ENCODE data around the gene MACROD1.

The MACROD1 gene

DNA sequence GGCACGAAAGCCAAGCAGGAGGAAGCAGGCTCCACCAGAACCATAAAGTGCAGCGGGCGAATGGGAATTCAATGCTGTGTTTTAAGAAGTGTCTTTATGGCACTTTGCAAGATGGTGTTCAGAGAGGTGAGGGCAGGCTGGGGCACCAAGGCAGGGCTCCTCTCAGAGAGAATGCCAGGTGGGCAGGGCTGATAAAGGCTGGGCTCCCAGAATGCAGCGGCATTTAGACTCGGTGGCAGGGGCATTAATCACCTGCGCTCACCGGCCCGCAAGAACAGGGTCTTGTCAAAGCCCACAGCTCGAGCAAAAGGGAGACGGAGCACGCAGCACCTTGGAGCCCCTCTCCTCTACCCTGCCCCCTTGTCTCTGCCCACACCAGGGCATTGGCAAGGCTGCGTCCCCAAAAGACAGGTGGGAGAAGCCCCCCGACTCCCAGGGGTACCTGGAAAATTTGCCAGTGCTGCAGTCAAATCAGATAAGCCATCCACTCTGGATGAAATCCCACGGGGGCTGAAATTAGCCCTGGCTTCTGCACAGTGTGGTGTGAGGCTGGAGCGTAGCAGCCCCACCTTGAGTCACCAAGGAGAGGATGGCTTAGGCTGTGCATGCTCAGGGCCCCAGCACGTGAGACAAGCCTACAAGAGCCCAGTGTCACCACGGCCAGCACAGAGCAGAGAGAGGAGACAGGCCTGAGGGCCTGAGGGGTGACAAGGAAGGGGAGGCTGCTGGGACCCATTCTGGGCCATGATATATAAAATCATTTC, 8.1 kb downstream of the MACROD1 start:
- H3K4me3 Mint-ChIP-seq = no peak overlapping the region
- peaks cover 17% of the 10 kb centered on the region for H3K27me3 Mint-ChIP-seq (ENCODE audit: low read depth, poor library complexity)
- no peak overlapping the region for H3K27ac Mint-ChIP-seq
- DNase-seq = no peak
- H3K36me3 Mint-ChIP-seq (ENCODE audit: low read depth) = peaks cover 5% of the 10 kb centered on the region
- peaks cover 24% of the 10 kb centered on the region for H3K4me1 Mint-ChIP-seq
- TF ChIP-seq, protein P1, sequence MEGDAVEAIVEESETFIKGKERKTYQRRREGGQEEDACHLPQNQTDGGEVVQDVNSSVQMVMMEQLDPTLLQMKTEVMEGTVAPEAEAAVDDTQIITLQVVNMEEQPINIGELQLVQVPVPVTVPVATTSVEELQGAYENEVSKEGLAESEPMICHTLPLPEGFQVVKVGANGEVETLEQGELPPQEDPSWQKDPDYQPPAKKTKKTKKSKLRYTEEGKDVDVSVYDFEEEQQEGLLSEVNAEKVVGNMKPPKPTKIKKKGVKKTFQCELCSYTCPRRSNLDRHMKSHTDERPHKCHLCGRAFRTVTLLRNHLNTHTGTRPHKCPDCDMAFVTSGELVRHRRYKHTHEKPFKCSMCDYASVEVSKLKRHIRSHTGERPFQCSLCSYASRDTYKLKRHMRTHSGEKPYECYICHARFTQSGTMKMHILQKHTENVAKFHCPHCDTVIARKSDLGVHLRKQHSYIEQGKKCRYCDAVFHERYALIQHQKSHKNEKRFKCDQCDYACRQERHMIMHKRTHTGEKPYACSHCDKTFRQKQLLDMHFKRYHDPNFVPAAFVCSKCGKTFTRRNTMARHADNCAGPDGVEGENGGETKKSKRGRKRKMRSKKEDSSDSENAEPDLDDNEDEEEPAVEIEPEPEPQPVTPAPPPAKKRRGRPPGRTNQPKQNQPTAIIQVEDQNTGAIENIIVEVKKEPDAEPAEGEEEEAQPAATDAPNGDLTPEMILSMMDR (IDR thresholded peaks at IDR 0.05) = no peak
- H3K9me3 Mint-ChIP-seq = no peaks in the 10 kb centered on the region

DNA sequence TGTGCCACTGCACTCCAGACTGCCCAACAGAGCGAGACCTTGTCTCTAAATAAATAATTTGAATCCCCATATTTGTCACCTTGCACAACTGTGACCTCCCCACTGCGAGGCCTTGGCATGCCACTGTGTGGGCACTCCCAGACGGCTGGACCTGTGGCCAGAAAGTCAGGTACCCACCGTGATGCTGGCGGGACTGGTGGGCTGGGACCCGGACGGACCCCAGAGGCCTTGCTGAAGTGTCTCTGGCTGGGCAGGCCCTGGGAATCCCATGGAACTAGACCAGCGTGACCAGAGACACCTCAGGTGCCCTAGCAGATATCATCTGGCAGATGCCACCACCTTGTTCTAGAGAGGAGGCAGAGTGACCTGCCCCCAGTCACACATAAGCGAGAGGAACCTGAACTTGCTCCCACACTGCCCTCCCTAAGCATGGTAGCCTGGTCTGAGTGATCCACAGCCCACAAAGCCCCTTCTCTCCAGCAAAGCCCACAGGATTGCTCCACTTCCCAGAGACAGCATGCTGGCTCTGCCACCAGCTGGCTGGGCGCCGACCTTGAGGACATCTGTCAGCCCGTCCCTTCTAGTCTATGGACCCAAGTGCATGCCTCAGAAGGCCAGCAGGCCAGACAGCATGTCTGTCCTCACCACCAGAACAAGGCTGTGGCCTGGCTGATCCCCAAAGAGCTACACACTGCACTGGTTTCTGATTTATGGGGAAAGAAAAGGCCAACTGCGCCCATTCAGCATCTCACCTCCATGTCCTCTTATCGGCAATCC, 9.5 kb downstream of the MACROD1 start:
- peaks cover 17% of the 10 kb centered on the region for H3K27me3 Mint-ChIP-seq (ENCODE audit: low read depth, poor library complexity)
- DNase-seq = no peak
- H3K27ac Mint-ChIP-seq = no peak overlapping the region
- peaks cover 24% of the 10 kb centered on the region for H3K4me1 Mint-ChIP-seq
- TF ChIP-seq, protein P1 (IDR thresholded peaks at IDR 0.05) = no peak
- H3K36me3 Mint-ChIP-seq (ENCODE audit: low read depth) = peaks cover 5% of the 10 kb centered on the region
- no peak overlapping the region for H3K4me3 Mint-ChIP-seq
- no peaks in the 10 kb centered on the region for H3K9me3 Mint-ChIP-seq

- Mint-ChIP-seq H3K27me3 (ENCODE audit: low read depth, poor library complexity) (peaks cover 17% of the 10 kb centered on the region), H3K9me3 (no peaks in the 10 kb centered on the region), H3K27ac (no peak overlapping the region), H3K36me3 (ENCODE audit: low read depth) (no peaks in the 10 kb centered on the region), H3K4me3 (peak overlapping the region; percentile 4), H3K4me1 (peaks cover 24% of the 10 kb centered on the region)
- DNase-seq = no peak
- TF ChIP-seq, protein P1 (IDR thresholded peaks at IDR 0.05) = no peak
These were observed 12.1 kb downstream of the MACROD1 start for GRCh38 chr11:64153812-64154211.

- Mint-ChIP-seq H3K9me3 (no peaks in the 10 kb centered on the region), H3K27ac (no peak overlapping the region), H3K4me1 (peaks cover 27% of the 10 kb centered on the region), H3K36me3 (ENCODE audit: low read depth) (no peaks in the 10 kb centered on the region), H3K27me3 (ENCODE audit: low read depth, poor library complexity) (peaks cover 17% of the 10 kb centered on the region), H3K4me3 (no peak overlapping the region)
- DNase-seq = peak; percentile 82
- TF ChIP-seq, protein P1 (IDR thresholded peaks at IDR 0.05) = peak; percentile 99
These were observed 12.8 kb downstream of the MACROD1 start for GRCh38 chr11:64152841-64153691.

DNA sequence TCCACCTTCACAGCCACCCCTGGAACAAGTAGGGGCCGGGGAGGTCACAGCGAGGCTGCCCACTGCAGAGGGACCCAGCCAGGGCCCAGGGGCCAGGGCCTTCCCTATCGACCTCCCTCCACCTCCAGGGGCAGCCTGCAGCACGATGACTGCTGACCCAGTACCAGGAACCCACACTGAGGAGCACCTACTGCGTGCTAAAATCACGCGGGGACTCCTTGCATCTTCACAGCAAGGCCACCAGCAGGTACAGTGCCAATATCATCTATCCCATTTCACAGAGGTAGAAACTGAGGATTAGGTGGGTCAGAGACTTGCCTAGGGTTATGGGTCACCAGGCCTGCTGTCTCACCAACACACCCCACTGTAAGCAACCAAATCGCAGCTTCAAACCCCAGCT, 14.6 kb downstream of the MACROD1 start:
- Mint-ChIP-seq H3K27me3 (ENCODE audit: low read depth, poor library complexity) (peaks cover 17% of the 10 kb centered on the region), H3K27ac (no peak overlapping the region), H3K9me3 (no peaks in the 10 kb centered on the region), H3K36me3 (ENCODE audit: low read depth) (no peaks in the 10 kb centered on the region), H3K4me3 (no peak overlapping the region), H3K4me1 (peaks cover 22% of the 10 kb centered on the region)
- TF ChIP-seq, protein P1 (IDR thresholded peaks at IDR 0.05) = no peak
- DNase-seq = no peak

Data from nephron progenitor cell (in vitro differentiated cells).